Esophagus muscularis mucosa (tissue), 4 donors: ENCODE results near the gene AGXT.

Experiments used
- EP300 ChIP-seq: sonication (generic); formaldehyde crosslinking; IDR thresholded peaks from one replicate; pipeline ENCODE4 v1.6.1; 2017; ENCODE audit warnings: antibody characterized with exemption
- POLR2A ChIP-seq: fragments of 450-650 bp; IDR thresholded peaks from one replicate; pipeline ENCODE4 v1.6.1; 2017; ENCODE audit warnings: antibody characterized with exemption, moderate library complexity, mild to moderate bottlenecking, low read depth
- POLR2AphosphoS5 ChIP-seq, 2 donors: sonication (generic); formaldehyde crosslinking; IDR thresholded peaks; one replicate each; pipeline ENCODE4 v1.6.1; 2017; ENCODE audit warnings: antibody characterized with exemption in 2 of 2
- TF ChIP-seq, protein P1 (sequence below), 3 experiments: fragments of 200-600 bp in 2 of 3; fragments of 450-650 bp in 1 of 3; sonication (generic) in 2 of 3; IDR thresholded peaks; one replicate each; pipeline ENCODE4 v1.5.1; 2017 to 2019; ENCODE audit warnings: antibody characterized with exemption in 3 of 3, mild to moderate bottlenecking in 2 of 3, moderate library complexity in 1 of 3

DNA sequence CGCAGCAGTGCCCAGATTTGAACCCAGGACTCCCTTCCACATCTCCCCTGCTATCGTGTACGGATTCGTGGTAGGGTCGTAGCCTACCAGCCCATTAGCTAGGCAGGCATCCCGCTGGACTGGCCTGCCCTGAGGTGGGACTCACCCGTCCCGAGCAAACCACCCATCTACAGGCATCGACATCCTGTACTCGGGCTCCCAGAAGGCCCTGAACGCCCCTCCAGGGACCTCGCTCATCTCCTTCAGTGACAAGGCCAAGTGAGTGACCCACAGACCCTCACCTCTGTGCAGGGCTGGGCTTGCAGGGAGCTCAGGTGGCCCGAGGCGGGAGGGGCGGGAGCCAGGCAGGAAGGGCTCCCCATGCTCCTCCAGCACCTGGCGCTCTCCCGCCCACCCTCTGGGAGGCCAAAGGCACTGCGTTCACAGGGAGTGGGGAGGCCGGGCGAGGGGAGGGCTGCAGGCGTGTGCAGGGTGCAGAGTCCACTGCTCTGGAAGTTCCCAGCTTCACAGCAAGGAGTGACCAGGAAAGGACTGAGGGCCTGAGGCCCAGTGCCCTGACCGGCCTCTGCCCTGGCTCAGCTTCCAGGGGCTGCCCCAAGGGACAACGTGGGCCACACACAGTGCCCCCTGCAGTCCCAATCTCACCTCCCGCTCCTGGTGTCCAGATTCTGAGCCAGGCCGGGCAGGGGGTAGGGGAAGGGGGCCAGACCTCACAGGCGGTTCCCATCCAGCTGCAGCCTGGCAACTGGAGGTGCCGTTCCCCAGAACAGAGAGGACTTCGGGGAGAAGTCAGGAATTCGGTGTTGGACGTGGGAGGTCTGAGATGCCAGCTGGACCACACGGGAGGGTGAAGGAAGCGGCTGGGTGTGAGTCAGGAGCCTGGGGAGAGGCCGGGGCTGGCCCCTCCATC, 5.4 kb downstream of the AGXT start:
- TF ChIP-seq, protein P1, sequence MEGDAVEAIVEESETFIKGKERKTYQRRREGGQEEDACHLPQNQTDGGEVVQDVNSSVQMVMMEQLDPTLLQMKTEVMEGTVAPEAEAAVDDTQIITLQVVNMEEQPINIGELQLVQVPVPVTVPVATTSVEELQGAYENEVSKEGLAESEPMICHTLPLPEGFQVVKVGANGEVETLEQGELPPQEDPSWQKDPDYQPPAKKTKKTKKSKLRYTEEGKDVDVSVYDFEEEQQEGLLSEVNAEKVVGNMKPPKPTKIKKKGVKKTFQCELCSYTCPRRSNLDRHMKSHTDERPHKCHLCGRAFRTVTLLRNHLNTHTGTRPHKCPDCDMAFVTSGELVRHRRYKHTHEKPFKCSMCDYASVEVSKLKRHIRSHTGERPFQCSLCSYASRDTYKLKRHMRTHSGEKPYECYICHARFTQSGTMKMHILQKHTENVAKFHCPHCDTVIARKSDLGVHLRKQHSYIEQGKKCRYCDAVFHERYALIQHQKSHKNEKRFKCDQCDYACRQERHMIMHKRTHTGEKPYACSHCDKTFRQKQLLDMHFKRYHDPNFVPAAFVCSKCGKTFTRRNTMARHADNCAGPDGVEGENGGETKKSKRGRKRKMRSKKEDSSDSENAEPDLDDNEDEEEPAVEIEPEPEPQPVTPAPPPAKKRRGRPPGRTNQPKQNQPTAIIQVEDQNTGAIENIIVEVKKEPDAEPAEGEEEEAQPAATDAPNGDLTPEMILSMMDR (IDR thresholded peaks at IDR 0.05) = no peak
- no peak for TF ChIP-seq POLR2AphosphoS5 (IDR thresholded peaks at IDR 0.05)
- TF ChIP-seq EP300 = no peak
- no peak for TF ChIP-seq POLR2A
